Femur (tissue), 1 donor: ENCODE results near the gene KRTAP1-1.

ENCODE experiments used
- DNase-seq: peaks from one replicate; pipeline ENCODE4 v3.0.0-alpha.2; 2017

KRTAP1-1 gene

GRCh38 chr17:41010441-41010840 lies 30.8 kb downstream of the KRTAP1-1 start:
- DNase-seq = no peak

GRCh38 chr17:41009936-41010335 lies 31.3 kb downstream of the KRTAP1-1 start:
- no peak for DNase-seq

GRCh38 chr17:41009301-41009760 lies 31.9 kb downstream of the KRTAP1-1 start:
- no peak for DNase-seq

- no peak for DNase-seq
Measured at GRCh38 chr17:41008811-41009210, 32.4 kb downstream of the KRTAP1-1 start, which contains the start of gene KRTAP3-1. KRTAP3-1 (minus strand) TSS chr17:41009128; CDS start chr17:41009074, 54 bp downstream.

GRCh38 chr17:41004397-41004796 lies 36.9 kb downstream of the KRTAP1-1 start:
- DNase-seq = no peak

- DNase-seq = no peak
Measured at GRCh38 chr17:41003926-41004325, 37.3 kb downstream of the KRTAP1-1 start.

GRCh38 chr17:41002814-41003213 lies 38.4 kb downstream of the KRTAP1-1 start:
- no peak for DNase-seq

- DNase-seq = no peak
Measured at GRCh38 chr17:41001795-41002194, 39.5 kb downstream of the KRTAP1-1 start.

- peak; percentile 28 for DNase-seq
Measured at GRCh38 chr17:40999563-40999962, 41.7 kb downstream of the KRTAP1-1 start, which contains the start of gene KRTAP3-2. KRTAP3-2 (minus strand) TSS chr17:40999906; CDS start chr17:40999853, 53 bp downstream.

- DNase-seq = no peak
Measured at GRCh38 chr17:40997361-40997760, 43.9 kb downstream of the KRTAP1-1 start.

GRCh38 chr17:40996829-40997228 lies 44.4 kb downstream of the KRTAP1-1 start:
- no peak for DNase-seq

- no peak for DNase-seq
Measured at GRCh38 chr17:40995116-40995515, 46.1 kb downstream of the KRTAP1-1 start.

GRCh38 chr17:40993839-40994238 lies 47.4 kb downstream of the KRTAP1-1 start, which contains the start of gene KRTAP3-3:
KRTAP3-3 (minus strand) TSS chr17:40994164; CDS start chr17:40994097, 67 bp downstream.
- DNase-seq = peak; percentile 17

- no peak for DNase-seq
Measured at GRCh38 chr17:40993084-40993483, 48.2 kb downstream of the KRTAP1-1 start.

GRCh38 chr17:40992666-40993065 lies 48.6 kb downstream of the KRTAP1-1 start:
- DNase-seq = no peak
